ENCODE data around the gene TOP2A. TPM values are rescaled to one million over a fixed set of nuclear protein-coding genes. Genes with fewer than 3 reads are reported as not detected.
"Not testable (repeated sequence)": the region's sequence is repeated elsewhere in the genome, so short reads cannot be mapped to it uniquely, and the experiment has no call there.

TOP2A gene
- total RNA-seq, 1 donor from 2014 or later = 28.3 TPM

DNA sequence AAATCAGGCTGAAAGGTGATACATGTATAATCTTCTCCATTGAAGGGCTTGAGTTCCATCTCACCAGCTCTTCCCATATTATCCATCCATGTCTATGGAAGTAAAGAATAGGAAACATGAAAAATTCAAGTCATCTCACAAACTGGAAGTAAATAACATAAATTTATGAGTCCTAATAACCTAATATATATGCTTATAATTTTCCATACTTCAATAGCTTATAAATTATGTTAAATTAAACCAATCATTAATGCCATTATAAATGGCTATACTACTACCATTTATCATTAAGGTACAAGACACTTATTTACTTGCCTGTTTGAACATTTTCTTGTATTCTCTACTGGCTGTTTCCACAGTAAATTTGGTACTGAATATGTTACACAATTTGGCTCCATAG, 4.8 kb downstream of the TOP2A start:
- Mint-ChIP-seq H3K36me3 (ENCODE audit: low read depth, unreplicated experiment) (no peaks in the 10 kb centered on the region), H3K4me1 (ENCODE audit: unreplicated experiment) (peaks cover 9% of the 10 kb centered on the region), H3K4me3 (ENCODE audit: unreplicated experiment) (no peak overlapping the region), H3K27ac (ENCODE audit: unreplicated experiment) (no peak overlapping the region), H3K27me3 (ENCODE audit: unreplicated experiment) (no peaks in the 10 kb centered on the region), H3K9me3 (ENCODE audit: unreplicated experiment) (no peaks in the 10 kb centered on the region)
- TF ChIP-seq, protein P1, sequence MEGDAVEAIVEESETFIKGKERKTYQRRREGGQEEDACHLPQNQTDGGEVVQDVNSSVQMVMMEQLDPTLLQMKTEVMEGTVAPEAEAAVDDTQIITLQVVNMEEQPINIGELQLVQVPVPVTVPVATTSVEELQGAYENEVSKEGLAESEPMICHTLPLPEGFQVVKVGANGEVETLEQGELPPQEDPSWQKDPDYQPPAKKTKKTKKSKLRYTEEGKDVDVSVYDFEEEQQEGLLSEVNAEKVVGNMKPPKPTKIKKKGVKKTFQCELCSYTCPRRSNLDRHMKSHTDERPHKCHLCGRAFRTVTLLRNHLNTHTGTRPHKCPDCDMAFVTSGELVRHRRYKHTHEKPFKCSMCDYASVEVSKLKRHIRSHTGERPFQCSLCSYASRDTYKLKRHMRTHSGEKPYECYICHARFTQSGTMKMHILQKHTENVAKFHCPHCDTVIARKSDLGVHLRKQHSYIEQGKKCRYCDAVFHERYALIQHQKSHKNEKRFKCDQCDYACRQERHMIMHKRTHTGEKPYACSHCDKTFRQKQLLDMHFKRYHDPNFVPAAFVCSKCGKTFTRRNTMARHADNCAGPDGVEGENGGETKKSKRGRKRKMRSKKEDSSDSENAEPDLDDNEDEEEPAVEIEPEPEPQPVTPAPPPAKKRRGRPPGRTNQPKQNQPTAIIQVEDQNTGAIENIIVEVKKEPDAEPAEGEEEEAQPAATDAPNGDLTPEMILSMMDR (IDR thresholded peaks at IDR 0.05; ENCODE audit: unreplicated experiment) = no peak
- no peak for DNase-seq (ENCODE audit: low spot score)

GRCh38 chr17:40411821-40412220, 5.9 kb downstream of the TOP2A start:
- TF ChIP-seq, protein P1 (IDR thresholded peaks at IDR 0.05; ENCODE audit: unreplicated experiment) = no peak
- no peak overlapping the region for H3K27ac Mint-ChIP-seq (ENCODE audit: unreplicated experiment)
- peaks cover 9% of the 10 kb centered on the region for H3K4me1 Mint-ChIP-seq (ENCODE audit: unreplicated experiment)
- H3K4me3 Mint-ChIP-seq (ENCODE audit: unreplicated experiment) = no peak overlapping the region
- H3K36me3 Mint-ChIP-seq (ENCODE audit: low read depth, unreplicated experiment) = no peaks in the 10 kb centered on the region
- no peaks in the 10 kb centered on the region for H3K9me3 Mint-ChIP-seq (ENCODE audit: unreplicated experiment)
- no peaks in the 10 kb centered on the region for H3K27me3 Mint-ChIP-seq (ENCODE audit: unreplicated experiment)
- DNase-seq (ENCODE audit: low spot score) = no peak

- Mint-ChIP-seq H3K4me3 (ENCODE audit: unreplicated experiment) (no peak overlapping the region), H3K4me1 (ENCODE audit: unreplicated experiment) (peaks cover 9% of the 10 kb centered on the region), H3K27ac (ENCODE audit: unreplicated experiment) (no peak overlapping the region), H3K27me3 (ENCODE audit: unreplicated experiment) (no peaks in the 10 kb centered on the region), H3K36me3 (ENCODE audit: low read depth, unreplicated experiment) (no peaks in the 10 kb centered on the region), H3K9me3 (ENCODE audit: unreplicated experiment) (no peaks in the 10 kb centered on the region)
- TF ChIP-seq, protein P1 (IDR thresholded peaks at IDR 0.05; ENCODE audit: unreplicated experiment) = no peak
- no peak for DNase-seq (ENCODE audit: low spot score)
Measured at GRCh38 chr17:40410082-40410481, 7.6 kb downstream of the TOP2A start.

- not testable (repeated sequence) for H3K36me3 Mint-ChIP-seq (ENCODE audit: low read depth, unreplicated experiment); DNase-seq (ENCODE audit: low spot score); H3K9me3 Mint-ChIP-seq (ENCODE audit: unreplicated experiment); H3K27me3 Mint-ChIP-seq (ENCODE audit: unreplicated experiment); H3K4me3 Mint-ChIP-seq (ENCODE audit: unreplicated experiment); H3K27ac Mint-ChIP-seq (ENCODE audit: unreplicated experiment); H3K4me1 Mint-ChIP-seq (ENCODE audit: unreplicated experiment)
Measured at GRCh38 chr17:40409540-40409939, 8.2 kb downstream of the TOP2A start.

DNA sequence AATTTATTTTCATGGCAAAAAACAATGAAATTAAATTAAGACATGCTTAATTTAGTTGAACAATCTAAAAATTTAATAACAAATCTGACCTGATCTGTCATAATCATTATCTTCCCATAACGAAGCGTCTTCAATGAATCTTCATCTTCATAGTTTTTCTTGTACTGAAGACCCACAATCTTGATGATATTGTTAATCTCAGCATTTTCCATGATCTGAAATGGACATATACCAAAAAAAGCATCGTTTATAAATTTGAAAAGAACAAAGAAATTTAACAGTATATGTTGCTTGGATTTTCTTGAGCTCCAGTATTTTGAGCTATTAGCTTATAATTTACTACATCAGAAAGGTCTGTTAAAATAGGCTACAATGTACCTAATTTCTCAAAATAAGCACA, 10.2 kb downstream of the TOP2A start:
- Mint-ChIP-seq H3K9me3 (ENCODE audit: unreplicated experiment) (no peaks in the 10 kb centered on the region), H3K27ac (ENCODE audit: unreplicated experiment) (no peak overlapping the region)

More for the DNA sequence above, 10.2 kb downstream of the TOP2A start:
- Mint-ChIP-seq H3K27me3 (ENCODE audit: unreplicated experiment) (no peaks in the 10 kb centered on the region), H3K4me3 (ENCODE audit: unreplicated experiment) (no peak overlapping the region), H3K4me1 (ENCODE audit: unreplicated experiment) (peaks cover 9% of the 10 kb centered on the region), H3K36me3 (ENCODE audit: low read depth, unreplicated experiment) (no peaks in the 10 kb centered on the region)
- TF ChIP-seq, protein P1 (IDR thresholded peaks at IDR 0.05; ENCODE audit: unreplicated experiment) = no peak
- no peak for DNase-seq (ENCODE audit: low spot score)
